ENCODE measurements around the gene ZC3HAV1. TPM values are rescaled to one million over a fixed set of nuclear protein-coding genes. Genes with fewer than 3 reads are reported as not detected.
A peak's percentile ranks its signal among the peaks of the same experiment; 100 is the strongest.

The ZC3HAV1 gene
- total and polyA plus RNA-seq, 9 of the 15 experiments (the other 6 are each of a cell fraction or from before 2014, with no cell fraction given), result 11.9 to 40.5 (median 23.9) TPM

- TF ChIP-seq TAF1 (IDR thresholded peaks at IDR 0.05; ENCODE audit: control insufficient read depth, extremely low read depth, insufficient read depth, low read length, severe bottlenecking), result peak; percentile 74
- peak; percentile 83 for TF ChIP-seq ZFX (CRISPR knock-in tag; IDR thresholded peaks at IDR 0.05)
- TF ChIP-seq TRIM28 (IDR thresholded peaks at IDR 0.05), result peak; percentile 17; the same call in 1 of the 2 replicates
- peak; percentile 59 for TF ChIP-seq BRD4 (IDR thresholded peaks at IDR 0.05)
- no peak for TF ChIP-seq SIX5 (IDR thresholded peaks at IDR 0.05; ENCODE audit: borderline replicate concordance in 1 of 2, insufficient read depth in 1 of 2, low read depth in 1 of 2, low read length in 2 of 2)
- TF ChIP-seq FOXP4 (CRISPR knock-in tag; IDR thresholded peaks at IDR 0.05; ENCODE audit: borderline replicate concordance), result peak; percentile 96; the same call in 1 of the 2 replicates
- 0 out of 2 replicates have a peak, but pooled peaks have one; percentile 15 for TF ChIP-seq ARID3A (IDR thresholded peaks at IDR 0.05; ENCODE audit: borderline replicate concordance, low read depth, low read length)
- peak; percentile 36; the same call in 1 of the 2 replicates for TF ChIP-seq ZNF449 (CRISPR knock-in tag; IDR thresholded peaks at IDR 0.05)
- TF ChIP-seq RBBP5 (IDR thresholded peaks at IDR 0.05; ENCODE audit: borderline replicate concordance, insufficient read depth, low read length, poor library complexity, severe bottlenecking), result peak; percentile 98
- TF ChIP-seq DLX4 (CRISPR knock-in tag; IDR thresholded peaks at IDR 0.05), result no peak
- TF ChIP-seq BRCA1 (IDR thresholded peaks at IDR 0.05), result no peak
- TF ChIP-seq BRCA1 (CRISPR knock-in tag; IDR thresholded peaks at IDR 0.05), result no peak
- TF ChIP-seq RBM22 (IDR thresholded peaks at IDR 0.05; ENCODE audit: low read depth, low read length, poor library complexity, severe bottlenecking), result peak; percentile 74
- TF ChIP-seq ZNF282 (CRISPR knock-in tag; IDR thresholded peaks at IDR 0.05), result peak; percentile 93; the same call in 1 of the 2 replicates
- TF ChIP-seq CEBPB (tag; IDR thresholded peaks at IDR 0.05), result peak; percentile 92
- peak; percentile 55; the same call in 1 of the 2 replicates for TF ChIP-seq NCOR1 (IDR thresholded peaks at IDR 0.05)
- peak; percentile 62 for TF ChIP-seq ZFP36 (IDR thresholded peaks at IDR 0.05; ENCODE audit: low read depth, low read length, partially characterized antibody)
- TF ChIP-seq SMARCE1 (IDR thresholded peaks at IDR 0.05), result peak; percentile 20
- TF ChIP-seq KLF6 (CRISPR knock-in tag; IDR thresholded peaks at IDR 0.05; ENCODE audit: borderline replicate concordance), result peak; percentile 81; the same call in 1 of the 2 replicates
- TF ChIP-seq ZNF143 (CRISPR knock-in tag; IDR thresholded peaks at IDR 0.05), result peak; percentile 67
- peak; percentile 74; the same call in 1 of the 2 replicates for TF ChIP-seq ZBTB7A (IDR thresholded peaks at IDR 0.05; ENCODE audit: borderline replicate concordance, control insufficient read depth, low read depth, low read length)
- peak; percentile 12 to 28; a peak in 3 of 4 replicates for TF ChIP-seq TBL1XR1 (IDR thresholded peaks at IDR 0.05; ENCODE audit: low read length in 2 of 2)
Observed at GRCh38 chr7:139109188-139109982, at the start of gene ZC3HAV1 (continued).

Data from K562 (cell line).